SH-SY5Y (cell line): ENCODE data around the gene VMP1.

Source experiments
- GATA2 ChIP-seq: IDR thresholded peaks from 2 replicates; pipeline ENCODE4 v1.6.1; 2011; ENCODE audit warnings: mild to moderate bottlenecking, low read depth, low read length
- GATA3 ChIP-seq: IDR thresholded peaks from 2 replicates; pipeline ENCODE4 v1.6.1; 2011; ENCODE audit warnings: low read depth, mild to moderate bottlenecking, low read length, moderate library complexity

The VMP1 gene

GRCh38 chr17:59707149-59707970, at the start of gene VMP1, which contains the start of gene PTRH2:
Gene VMP1 (plus strand): TSS chr17:59707654. CDS start chr17:59731447, 23,793 bp downstream.
Gene PTRH2 (minus strand): TSS chr17:59707430. CDS start chr17:59697978, 9,452 bp downstream.
- TF ChIP-seq GATA2 = no peak
- no peak for TF ChIP-seq GATA3

- TF ChIP-seq GATA2 (no peak), GATA3 (no peak)
These were observed 41.2 kb upstream of the VMP1 start for GRCh38 chr17:59666235-59666634.

- TF ChIP-seq GATA3 (no peak), GATA2 (no peak)
These were observed 38.6 kb upstream of the VMP1 start for GRCh38 chr17:59668816-59669215.

GRCh38 chr17:59669411-59669810, 38.0 kb upstream of the VMP1 start:
- TF ChIP-seq GATA3 (no peak), GATA2 (no peak)

- TF ChIP-seq GATA3 = no peak
- no peak for TF ChIP-seq GATA2
These were observed 37.5 kb upstream of the VMP1 start for GRCh38 chr17:59669944-59670343.

- TF ChIP-seq GATA3 = no peak
- no peak for TF ChIP-seq GATA2
These were observed 36.1 kb upstream of the VMP1 start for GRCh38 chr17:59671386-59671785.

GRCh38 chr17:59675231-59675630, 32.2 kb upstream of the VMP1 start:
- TF ChIP-seq GATA2 (no peak), GATA3 (no peak)

- TF ChIP-seq GATA2 (no peak), GATA3 (no peak)
These were observed 30.7 kb upstream of the VMP1 start for GRCh38 chr17:59676716-59677115.

GRCh38 chr17:59678918-59679317, 28.5 kb upstream of the VMP1 start:
- no peak for TF ChIP-seq GATA3
- TF ChIP-seq GATA2 = no peak

GRCh38 chr17:59680314-59680713, 27.1 kb upstream of the VMP1 start:
- TF ChIP-seq GATA2 (no peak), GATA3 (no peak)

GRCh38 chr17:59683283-59683682, 24.2 kb upstream of the VMP1 start:
- TF ChIP-seq GATA2 = no peak
- TF ChIP-seq GATA3 = no peak

- TF ChIP-seq GATA3 (no peak), GATA2 (no peak)
These were observed 22.5 kb upstream of the VMP1 start for GRCh38 chr17:59684967-59685366.

- no peak for TF ChIP-seq GATA3
- no peak for TF ChIP-seq GATA2
These were observed 19.4 kb upstream of the VMP1 start for GRCh38 chr17:59688008-59688407.

GRCh38 chr17:59688496-59688895, 19.0 kb upstream of the VMP1 start:
- TF ChIP-seq GATA3 = no peak
- no peak for TF ChIP-seq GATA2

GRCh38 chr17:59693582-59693981, 13.9 kb upstream of the VMP1 start:
- TF ChIP-seq GATA2 = no peak
